ENCODE data around the gene NRG3.

NRG3 gene

GRCh38 chr10:82874671-82875070 lies 999.7 kb downstream of the NRG3 start:
- no peak for TF ChIP-seq CTCF (IDR thresholded peaks at IDR 0.05)

GRCh38 chr10:82880776-82881290 lies 1005.8 kb downstream of the NRG3 start:
- TF ChIP-seq CTCF (IDR thresholded peaks at IDR 0.05) = no peak

GRCh38 chr10:82882722-82883121 lies 1007.7 kb downstream of the NRG3 start:
- no peak for TF ChIP-seq CTCF (IDR thresholded peaks at IDR 0.05)

- TF ChIP-seq CTCF (IDR thresholded peaks at IDR 0.05) = no peak
These were observed 1008.6 kb downstream of the NRG3 start for GRCh38 chr10:82883603-82884002.

- TF ChIP-seq CTCF (IDR thresholded peaks at IDR 0.05) = no peak
These were observed 1012.5 kb downstream of the NRG3 start for GRCh38 chr10:82887488-82887887.

- no peak for TF ChIP-seq CTCF (IDR thresholded peaks at IDR 0.05)
These were observed 1013.9 kb downstream of the NRG3 start for GRCh38 chr10:82888809-82889455.

- no peak for TF ChIP-seq CTCF (IDR thresholded peaks at IDR 0.05)
These were observed 1014.7 kb downstream of the NRG3 start for GRCh38 chr10:82889728-82890127.

- no peak for TF ChIP-seq CTCF (IDR thresholded peaks at IDR 0.05)
These were observed 1015.6 kb downstream of the NRG3 start for GRCh38 chr10:82890573-82890972.

All from LNCAP (cell line).